T-helper 1 cell treated with Interleukin-12 subunit alpha and Interleukin-12 subunit beta and Interleukin-4 antibody, amounts not matched to agents 30 μg/mL and 1 μg/mL, for 36 hours (primary cell): ENCODE results near the gene CYP27B1.
"Not testable (repeated sequence)": the region's sequence is repeated elsewhere in the genome, so short reads cannot be mapped to it uniquely, and the experiment has no call there.

Source experiments
- H3K27ac Mint-ChIP-seq: one replicate; pipeline ENCODE4 v1.8.0; 2021; ENCODE audit warnings: mild to moderate bottlenecking, mixed read lengths
- H3K27me3 Mint-ChIP-seq: one replicate; pipeline ENCODE4 v1.8.0; 2021; ENCODE audit warnings: low read depth, mixed read lengths
- H3K36me3 Mint-ChIP-seq: one replicate; pipeline ENCODE4 v1.8.0; 2021; ENCODE audit warnings: low read depth, mixed read lengths
- H3K4me1 Mint-ChIP-seq: one replicate; pipeline ENCODE4 v1.8.0; 2021; ENCODE audit warnings: low read depth, mixed read lengths
- H3K4me3 Mint-ChIP-seq: one replicate; pipeline ENCODE4 v1.8.0; 2021; ENCODE audit warnings: mild to moderate bottlenecking, moderate library complexity, mixed read lengths
- H3K9me3 Mint-ChIP-seq: one replicate; pipeline ENCODE4 v1.8.0; 2021; ENCODE audit warnings: mixed read lengths

Gene CYP27B1

DNA sequence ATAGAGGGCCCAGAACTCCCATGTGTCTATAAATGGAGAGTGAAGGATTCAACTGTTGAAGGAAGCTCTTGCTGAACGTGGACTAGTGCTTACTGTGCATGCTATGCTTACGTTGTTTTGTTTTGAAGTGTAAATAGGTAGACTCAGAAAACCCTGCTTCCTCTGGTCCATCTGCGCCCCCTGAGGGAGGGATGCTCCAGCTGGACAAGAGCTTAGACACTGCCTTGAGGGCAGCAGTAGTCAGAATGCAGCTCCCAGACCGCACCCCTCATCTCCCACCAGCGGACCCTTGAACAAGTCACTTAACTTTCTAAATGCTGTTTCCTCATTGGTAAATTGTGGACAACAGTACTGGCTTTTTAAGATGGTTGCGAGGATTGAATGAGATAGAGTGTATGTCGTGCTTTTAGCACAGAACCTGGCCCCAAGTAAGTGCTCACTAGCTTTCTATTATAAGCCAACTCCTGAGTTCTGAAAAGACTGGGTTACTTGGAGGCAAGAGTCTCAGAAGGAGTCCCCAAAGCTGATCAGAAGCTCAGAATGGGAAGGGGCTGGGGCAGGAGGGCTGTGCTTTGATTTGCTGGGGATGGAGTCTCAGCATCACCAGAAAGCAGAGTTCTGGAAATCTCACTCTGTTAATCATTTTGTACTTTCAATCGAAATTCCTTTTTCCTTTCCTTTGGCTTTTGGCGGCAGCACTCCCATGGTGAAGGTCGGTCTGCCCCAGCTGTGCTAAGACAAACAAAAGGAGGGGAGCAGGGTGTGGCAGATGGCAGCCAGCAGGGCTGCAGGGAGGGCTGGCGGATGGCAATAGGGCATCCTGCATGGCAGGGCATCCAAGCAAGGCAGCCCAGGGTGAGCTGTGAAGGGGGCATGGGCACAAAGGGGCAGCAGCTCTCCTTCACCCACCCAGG lies 43.9 kb downstream of the CYP27B1 start:
- Mint-ChIP-seq H3K9me3 (no peaks in the 10 kb centered on the region), H3K4me1 (peaks cover 3% of the 10 kb centered on the region), H3K36me3 (peaks cover 30% of the 10 kb centered on the region), H3K4me3 (no peak overlapping the region), H3K27ac (no peak overlapping the region), H3K27me3 (no peaks in the 10 kb centered on the region)

DNA sequence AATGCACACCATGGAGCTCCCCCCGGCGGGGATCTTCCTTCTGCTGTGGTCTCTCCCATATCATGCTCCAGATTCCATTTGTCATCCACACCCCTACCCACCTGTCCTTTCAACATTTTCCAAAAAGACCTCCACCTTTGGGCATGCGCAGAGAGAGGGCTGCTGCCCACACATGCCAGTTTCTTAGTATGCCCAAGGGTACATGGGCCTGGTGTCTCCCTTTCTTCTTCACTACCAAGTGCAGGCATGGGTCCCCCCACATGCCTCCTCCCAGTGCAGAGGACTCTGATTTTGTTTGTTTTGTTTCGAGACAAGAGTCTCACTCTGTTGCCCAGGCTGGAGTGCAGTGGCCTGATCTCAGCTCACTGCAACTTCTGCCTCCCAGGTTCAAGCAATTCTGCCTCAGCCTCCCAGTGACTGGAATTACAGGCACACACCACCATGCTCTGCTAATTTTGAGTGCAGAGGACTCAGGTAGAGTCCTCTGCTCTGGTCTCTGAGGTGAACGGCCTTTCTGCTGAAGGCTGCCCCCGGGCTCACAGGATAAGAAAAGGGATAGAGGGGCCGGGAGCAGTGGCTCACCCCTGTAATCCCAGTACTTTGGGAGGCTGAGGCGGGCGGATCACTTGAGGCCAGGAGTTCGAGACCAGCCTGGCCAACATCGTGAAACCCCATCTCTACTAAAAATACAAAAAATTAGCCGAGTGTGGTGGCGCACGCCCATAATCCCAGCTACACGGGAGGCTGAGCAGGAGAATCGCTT lies 44.9 kb downstream of the CYP27B1 start:
- H3K4me1 Mint-ChIP-seq, H3K9me3 Mint-ChIP-seq, H3K4me3 Mint-ChIP-seq, H3K27me3 Mint-ChIP-seq: not testable (repeated sequence)
- peak overlapping the region; percentile 43 for H3K27ac Mint-ChIP-seq
- peaks cover 28% of the 10 kb centered on the region for H3K36me3 Mint-ChIP-seq

GRCh38 chr12:57720606-57721595 lies 46.0 kb downstream of the CYP27B1 start:
- Mint-ChIP-seq H3K27ac (no peak overlapping the region), H3K4me1 (peaks cover 3% of the 10 kb centered on the region), H3K36me3 (peaks cover 28% of the 10 kb centered on the region), H3K27me3 (no peaks in the 10 kb centered on the region), H3K4me3 (no peak overlapping the region), H3K9me3 (no peaks in the 10 kb centered on the region)

GRCh38 chr12:57719777-57720605 lies 46.9 kb downstream of the CYP27B1 start:
- Mint-ChIP-seq H3K27ac (no peak overlapping the region), H3K4me3 (no peak overlapping the region), H3K27me3 (no peaks in the 10 kb centered on the region), H3K4me1 (peaks cover 3% of the 10 kb centered on the region), H3K36me3 (peaks cover 30% of the 10 kb centered on the region), H3K9me3 (no peaks in the 10 kb centered on the region)

DNA sequence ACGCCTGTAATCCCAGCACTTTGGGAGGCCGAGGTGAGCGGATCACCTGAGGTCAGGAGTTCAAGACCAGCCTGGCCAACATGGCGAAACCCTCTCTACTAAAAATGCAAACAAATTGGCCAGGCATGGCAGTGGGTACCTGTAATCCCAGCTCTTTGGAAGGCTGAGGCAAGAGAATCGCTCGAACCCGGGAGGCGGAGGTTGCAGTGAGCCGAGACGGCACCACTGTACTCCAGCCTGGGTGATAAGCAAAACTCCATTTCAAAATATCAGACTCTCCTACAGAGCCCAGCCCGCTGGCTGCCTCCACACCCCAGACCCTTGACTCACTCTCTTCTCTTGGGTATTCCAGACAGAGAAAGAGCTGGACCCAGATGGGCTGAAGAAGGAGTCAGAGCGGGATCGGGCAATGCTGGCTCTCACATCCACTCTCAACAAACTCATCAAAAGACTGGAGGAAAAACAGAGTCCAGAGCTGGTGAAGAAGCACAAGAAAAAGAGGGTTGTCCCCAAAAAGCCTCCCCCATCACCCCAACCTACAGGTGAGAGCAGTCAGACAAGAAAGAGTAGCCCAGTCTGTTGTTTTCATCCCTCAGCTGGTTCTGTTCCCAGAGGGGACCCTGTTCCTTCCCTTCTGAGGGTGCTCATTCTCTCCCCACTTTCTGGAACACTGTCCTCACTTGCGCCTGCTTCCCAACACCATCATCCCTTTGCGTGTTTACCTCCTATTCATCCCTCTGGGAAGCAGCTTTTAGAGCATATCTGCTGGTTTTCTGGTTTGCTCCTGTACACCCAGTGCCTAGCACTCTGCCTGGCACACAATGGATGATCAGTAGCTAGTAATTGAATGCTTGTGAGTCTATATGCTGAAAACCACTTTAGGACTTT lies 48.0 kb downstream of the CYP27B1 start:
- Mint-ChIP-seq H3K36me3 (peaks cover 27% of the 10 kb centered on the region), H3K4me3 (no peak overlapping the region), H3K27ac (no peak overlapping the region), H3K4me1 (no peaks in the 10 kb centered on the region), H3K27me3 (no peaks in the 10 kb centered on the region), H3K9me3 (no peaks in the 10 kb centered on the region)

DNA sequence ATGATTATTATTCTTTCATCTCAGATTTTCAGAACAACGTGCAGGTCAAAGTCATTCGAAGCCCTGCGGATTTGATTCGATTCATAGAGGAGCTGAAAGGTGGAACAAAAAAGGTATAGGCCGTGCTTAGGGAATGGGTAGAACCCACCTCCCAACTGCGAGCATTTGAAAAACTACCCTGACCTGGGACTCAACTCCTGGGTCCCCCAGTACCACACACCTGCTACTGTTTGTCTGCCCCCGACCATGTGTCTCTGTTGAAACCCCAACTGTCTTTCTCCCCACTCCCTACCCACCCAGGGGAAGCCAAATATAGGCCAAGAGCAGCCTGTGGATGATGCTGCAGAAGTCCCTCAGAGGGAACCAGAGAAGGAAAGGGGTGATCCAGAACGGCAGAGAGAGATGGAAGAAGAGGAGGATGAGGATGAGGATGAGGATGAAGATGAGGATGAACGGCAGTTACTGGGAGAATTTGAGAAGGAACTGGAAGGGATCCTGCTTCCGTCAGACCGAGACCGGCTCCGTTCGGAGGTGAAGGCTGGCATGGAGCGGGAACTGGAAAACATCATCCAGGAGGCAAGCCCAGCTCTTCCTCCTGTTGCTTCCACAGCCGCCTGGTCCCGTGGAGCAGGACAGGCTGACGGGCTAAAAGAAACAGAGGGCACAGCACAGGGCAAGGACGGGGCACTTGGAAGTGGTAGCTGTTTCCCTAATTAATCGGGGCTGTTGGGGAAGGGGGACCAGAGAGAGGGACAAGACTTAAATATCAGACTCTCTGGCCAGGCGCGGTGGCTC lies 48.8 kb downstream of the CYP27B1 start:
- H3K36me3 Mint-ChIP-seq, result peaks cover 27% of the 10 kb centered on the region
- no peak overlapping the region for H3K4me3 Mint-ChIP-seq
- H3K9me3 Mint-ChIP-seq, result no peaks in the 10 kb centered on the region
- no peak overlapping the region for H3K27ac Mint-ChIP-seq
- no peaks in the 10 kb centered on the region for H3K4me1 Mint-ChIP-seq
- no peaks in the 10 kb centered on the region for H3K27me3 Mint-ChIP-seq

GRCh38 chr12:57717131-57717530 lies 49.7 kb downstream of the CYP27B1 start:
- Mint-ChIP-seq H3K9me3 (peaks cover under 1% of the 10 kb centered on the region), H3K4me3 (no peak overlapping the region), H3K27me3 (no peaks in the 10 kb centered on the region), H3K4me1 (no peaks in the 10 kb centered on the region), H3K36me3 (peaks cover 32% of the 10 kb centered on the region), H3K27ac (no peak overlapping the region)

- H3K36me3 Mint-ChIP-seq, result peaks cover 34% of the 10 kb centered on the region
- H3K27ac Mint-ChIP-seq, result no peak overlapping the region
- no peaks in the 10 kb centered on the region for H3K27me3 Mint-ChIP-seq
Observed at GRCh38 chr12:57716305-57716704, 50.6 kb downstream of the CYP27B1 start.

DNA sequence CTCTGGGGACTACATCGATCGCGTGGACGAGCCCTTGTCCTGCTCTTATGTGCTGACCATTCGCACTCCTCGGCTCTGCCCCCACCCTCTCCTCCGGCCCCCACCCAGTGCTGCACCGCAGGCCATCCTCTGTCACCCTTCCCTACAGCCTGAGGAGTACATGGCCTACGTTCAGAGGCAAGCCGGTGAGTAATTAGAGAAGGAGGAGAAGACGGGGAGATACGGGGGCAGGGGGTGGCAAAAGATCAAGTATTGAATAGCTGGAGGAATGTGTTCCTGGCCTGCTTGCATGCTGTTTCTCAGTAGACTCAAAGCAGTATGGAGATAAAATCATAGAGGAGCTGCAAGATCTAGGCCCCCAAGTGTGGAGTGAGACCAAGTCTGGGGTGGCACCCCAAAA lies 51.1 kb downstream of the CYP27B1 start:
- Mint-ChIP-seq H3K27ac (no peak overlapping the region), H3K4me1 (no peaks in the 10 kb centered on the region), H3K27me3 (no peaks in the 10 kb centered on the region), H3K36me3 (peaks cover 35% of the 10 kb centered on the region), H3K4me3 (no peak overlapping the region), H3K9me3 (peaks cover 4% of the 10 kb centered on the region)

More at GRCh38 chr12:57716305-57716704, 50.6 kb downstream of the CYP27B1 start:
- peaks cover 4% of the 10 kb centered on the region for H3K9me3 Mint-ChIP-seq
- H3K4me3 Mint-ChIP-seq, result no peak overlapping the region
- H3K4me1 Mint-ChIP-seq, result no peaks in the 10 kb centered on the region

DNA sequence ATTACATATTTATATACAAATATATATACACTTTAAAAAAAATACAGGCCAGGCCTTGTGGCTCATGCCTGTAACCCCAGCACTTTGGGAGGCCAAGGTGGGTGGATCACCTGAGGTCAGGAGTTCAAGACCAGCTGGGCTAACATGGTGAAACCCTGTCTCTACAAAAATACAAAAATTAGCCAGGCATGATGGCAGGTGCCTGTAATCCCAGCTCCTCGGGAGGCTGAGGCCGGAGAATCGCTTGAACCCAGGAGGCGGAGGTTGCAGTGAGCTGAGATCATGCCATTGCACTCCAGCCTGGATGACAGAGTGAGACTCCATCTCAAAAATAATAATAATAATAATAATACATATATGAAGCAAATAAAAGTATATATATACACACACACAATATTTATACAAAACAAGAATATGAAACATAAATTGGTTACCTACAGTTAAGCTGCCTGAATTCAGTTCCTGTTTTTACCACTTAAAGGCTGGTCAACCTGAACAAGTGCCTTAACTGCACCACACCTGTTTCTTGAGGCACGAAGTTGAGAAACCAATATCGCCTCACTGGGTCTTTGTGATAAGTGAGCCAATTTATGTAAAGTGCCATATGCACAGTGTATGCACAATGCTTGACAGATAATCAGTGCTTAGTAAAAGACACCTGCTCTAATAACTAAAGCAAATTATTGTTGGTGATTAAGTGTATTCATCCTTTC lies 51.7 kb downstream of the CYP27B1 start:
- not testable (repeated sequence) for H3K27me3 Mint-ChIP-seq, H3K27ac Mint-ChIP-seq, H3K4me3 Mint-ChIP-seq, H3K4me1 Mint-ChIP-seq, H3K9me3 Mint-ChIP-seq
- H3K36me3 Mint-ChIP-seq, result peaks cover 33% of the 10 kb centered on the region

DNA sequence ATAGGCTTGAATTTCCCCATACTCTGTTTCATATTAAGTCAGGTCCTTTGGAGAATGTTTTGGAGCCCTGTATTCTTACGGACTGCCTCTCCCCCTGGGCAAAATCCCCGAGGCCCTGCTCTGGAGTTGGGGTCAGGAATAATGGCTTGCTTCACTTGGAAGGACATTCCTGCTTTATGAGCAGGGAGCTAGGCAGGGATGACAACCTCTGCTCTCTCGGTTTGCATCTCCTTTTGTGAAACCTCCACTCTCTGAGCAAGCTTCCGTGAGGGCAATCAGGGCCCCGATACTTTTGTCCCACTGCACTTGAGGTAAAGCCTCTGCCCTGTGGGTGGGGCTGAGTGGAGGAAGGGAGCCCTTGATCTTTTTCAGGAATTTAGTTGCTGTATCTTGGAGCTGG lies 53.7 kb downstream of the CYP27B1 start:
- Mint-ChIP-seq H3K4me3 (no peak overlapping the region), H3K27ac (no peak overlapping the region), H3K36me3 (peaks cover 29% of the 10 kb centered on the region), H3K4me1 (no peaks in the 10 kb centered on the region), H3K9me3 (peaks cover 4% of the 10 kb centered on the region), H3K27me3 (no peaks in the 10 kb centered on the region)

GRCh38 chr12:57712701-57713100 lies 54.2 kb downstream of the CYP27B1 start:
- no peaks in the 10 kb centered on the region for H3K27me3 Mint-ChIP-seq
- no peaks in the 10 kb centered on the region for H3K4me1 Mint-ChIP-seq
- peaks cover 26% of the 10 kb centered on the region for H3K36me3 Mint-ChIP-seq
- H3K9me3 Mint-ChIP-seq, result peaks cover 4% of the 10 kb centered on the region
- H3K4me3 Mint-ChIP-seq, result no peak overlapping the region
- no peak overlapping the region for H3K27ac Mint-ChIP-seq
